Endothelial cell of umbilical vein (primary cell): ENCODE data around the gene HUNK. TPM values are rescaled to one million over a fixed set of nuclear protein-coding genes. Genes with fewer than 3 reads are reported as not detected.

Source experiments
- BruUV-seq: library from RNA; stranded (reverse); fragments of 400-500 nt; replicated peaks from 2 replicates; lab custom pipeline; 2021; lab: Mats Ljungman, UMichigan
- CTCF ChIA-PET: fragments of 300-600, 350-600 bp; sonication (Branson Sonifier 250); formaldehyde crosslinking; loops from one replicate; lab custom pipeline; 2021; ENCODE audit warnings: antibody characterized with exemption, inconsistent platforms; lab: Charles Lee
- POLR2A ChIA-PET: fragments of 300-600, 350-600 bp; sonication (Branson Sonifier 250); formaldehyde crosslinking; loops from one replicate; lab custom pipeline; 2021; ENCODE audit warnings: antibody characterized with exemption, inconsistent platforms; lab: Charles Lee
- DNase-seq: peaks from one replicate; pipeline ENCODE4 v3.0.0-alpha.2; 2011; ENCODE audit warnings: low read depth, low spot score
- FAIRE-seq: peaks from 2 replicates; lab custom pipeline; 2011; peaks lifted over from hg19 to GRCh38; lab: Jason Lieb, UNC
- H2AFZ ChIP-seq: 2 replicates; pipeline ENCODE4 v1.6.0; 2012; ENCODE audit warnings: low read depth, low read length, control low read depth, inconsistent platforms
- H3K27ac ChIP-seq: 2 replicates; pipeline ENCODE4 v1.5.1; 2011; ENCODE audit warnings: low read depth, mild to moderate bottlenecking, control low read depth, low read length, moderate library complexity; ENCODE audit not compliant: insufficient read depth
- H3K27me3 ChIP-seq, 2 experiments: 2 replicates each; pipeline versions ENCODE4 v1.6.0 to v1.6.1; 2011; ENCODE audit warnings: low read length in 2 of 2, mixed read lengths in 1 of 2; ENCODE audit not compliant: control insufficient read depth in 2 of 2, insufficient read depth in 2 of 2
- H3K36me3 ChIP-seq, 2 experiments: 2 replicates in 1 of 2; 3 replicates in 1 of 2; pipeline ENCODE4 v1.5.1; 2011; ENCODE audit warnings: low read length in 2 of 2, mild to moderate bottlenecking in 1 of 2, moderate library complexity in 1 of 2; ENCODE audit not compliant: control insufficient read depth in 2 of 2, insufficient read depth in 2 of 2; ENCODE audit errors: extremely low read depth in 1 of 2
- H3K4me1 ChIP-seq: 3 replicates; pipeline ENCODE4 v1.5.1; 2011; ENCODE audit warnings: mild to moderate bottlenecking, low read length; ENCODE audit not compliant: control insufficient read depth, insufficient read depth; ENCODE audit errors: extremely low read depth
- H3K4me2 ChIP-seq: 2 replicates; pipeline ENCODE4 v1.6.1; 2011; ENCODE audit warnings: low read length, control low read depth, mixed read lengths; ENCODE audit not compliant: insufficient read depth
- H3K4me3 ChIP-seq, 3 experiments: fragments of 200-600 bp in 1 of 3; sonication (generic), shearing (Covaris generic) in 1 of 3; replicated peaks in 1 of 3; 2 replicates each; pipeline ENCODE4 v1.5.1; 2011 to 2016; ENCODE audit warnings: control low read depth in 3 of 3, low read length in 3 of 3, mild to moderate bottlenecking in 2 of 3, inconsistent platforms in 1 of 3, low read depth in 1 of 3, moderate library complexity in 1 of 3; ENCODE audit not compliant: insufficient read depth in 1 of 3
- H3K79me2 ChIP-seq: 2 replicates; pipeline ENCODE4 v1.6.0; 2012; ENCODE audit warnings: low read length, inconsistent platforms; ENCODE audit not compliant: control insufficient read depth, insufficient read depth
- H3K9ac ChIP-seq: replicated peaks from 2 replicates; pipeline ENCODE3; 2011; ENCODE audit warnings: low read length, control low read depth; ENCODE audit not compliant: insufficient read depth; ENCODE audit errors: extremely low read depth
- H3K9me1 ChIP-seq: replicated peaks from 3 replicates; pipeline ENCODE4 v1.6.0; 2011; ENCODE audit warnings: mild to moderate bottlenecking, low read length; ENCODE audit not compliant: control insufficient read depth, insufficient read depth; ENCODE audit errors: extremely low read depth
- H3K9me3 ChIP-seq: replicated peaks from 2 replicates; pipeline ENCODE4 v1.5.1; 2012; ENCODE audit warnings: low read length, inconsistent platforms; ENCODE audit not compliant: control insufficient read depth, insufficient read depth
- H4K20me1 ChIP-seq: replicated peaks from 2 replicates; pipeline ENCODE3; 2011; ENCODE audit warnings: mild to moderate bottlenecking, low read length; ENCODE audit not compliant: control insufficient read depth, insufficient read depth; ENCODE audit errors: extremely low read depth
- EZH2 ChIP-seq: IDR thresholded peaks from 2 replicates; pipeline ENCODE4 v1.6.1; 2012; ENCODE audit warnings: borderline replicate concordance, low read depth, mild to moderate bottlenecking, moderate library complexity, low read length, inconsistent platforms; ENCODE audit not compliant: severe bottlenecking
- FOS ChIP-seq: IDR thresholded peaks from 2 replicates; pipeline ENCODE4 v1.6.1; 2011; ENCODE audit warnings: mild to moderate bottlenecking, low read length, moderate library complexity, borderline replicate concordance; ENCODE audit not compliant: insufficient read depth
- GATA2 ChIP-seq: IDR thresholded peaks from 2 replicates; pipeline ENCODE4 v1.7.0; 2011; ENCODE audit warnings: low read depth, mild to moderate bottlenecking, moderate library complexity, mixed read lengths, low read length; ENCODE audit not compliant: insufficient read length, insufficient read depth
- JUN ChIP-seq: IDR thresholded peaks from 2 replicates; pipeline ENCODE4 v1.6.1; 2011; ENCODE audit warnings: borderline replicate concordance, low read depth; ENCODE audit not compliant: insufficient read length, insufficient read depth
- MYC ChIP-seq: IDR thresholded peaks from one replicate; pipeline ENCODE4 v1.6.1; 2011; ENCODE audit warnings: mild to moderate bottlenecking, low read depth, low read length
- POLR2A ChIP-seq: IDR thresholded peaks from 2 replicates; pipeline ENCODE4 v1.6.1; 2012; ENCODE audit warnings: low read depth, mild to moderate bottlenecking, control low read depth, low read length
- POLR2AphosphoS5 ChIP-seq: IDR thresholded peaks from 2 replicates; pipeline ENCODE4 v1.6.1; 2012; ENCODE audit warnings: low read depth, mild to moderate bottlenecking, control low read depth, low read length, moderate library complexity; ENCODE audit not compliant: insufficient read depth
- dilution Hi-C: fragments of 300-500 bp; cut with MboI; formaldehyde crosslinking; loops from one replicate; pipeline ENCODE4 v1.15.0; 2019; ENCODE audit warnings: low sequenced_read_pairs; ENCODE audit not compliant: extremely low pct_ligation_motif_present
- intact Hi-C: fragments of 100-400 bp; cut with micrococcal nuclease; formaldehyde crosslinking; loops from one replicate; pipeline ENCODE4 v1.10.0; 2022
- polyA plus RNA-seq, 4 experiments: library from polyadenylated mRNA; depleted of rRNA in 3 of 4; stranded (reverse) in 3 of 4; unstranded in 1 of 4; fragments of >200 nt; gene quantifications; 2 replicates each; pipeline versions ENCODE4 v1.2.1 to v1.2.3, GENCODE V29; 2011 to 2012; ENCODE audit warnings: missing spikeins in 1 of 4
- total RNA-seq: library from RNA; stranded (reverse); gene quantifications from 2 replicates; pipeline ENCODE4 v1.2.3, GENCODE V29; 2021
- TF ChIP-seq, protein P1 (sequence below): IDR thresholded peaks from 2 replicates; pipeline ENCODE4 v1.6.1; 2011; ENCODE audit not compliant: insufficient read depth, insufficient read length
- TF ChIP-seq, protein P2 (sequence below), 2 donors: IDR thresholded peaks; 1 replicate in 1 of 2; 2 replicates in 1 of 2; pipeline ENCODE4 v1.5.1; 2011; ENCODE audit warnings: low read length in 2 of 2, mild to moderate bottlenecking in 2 of 2, moderate library complexity in 2 of 2, control low read depth in 1 of 2, inconsistent platforms in 1 of 2, low read depth in 1 of 2; ENCODE audit not compliant: insufficient read depth in 1 of 2; ENCODE audit errors: extremely low read depth in 1 of 2

Gene HUNK
- total and polyA plus RNA-seq, 2 donors (not counting 3 experiments of a cell fraction or from before 2014, with no cell fraction given): not detected

DNA sequence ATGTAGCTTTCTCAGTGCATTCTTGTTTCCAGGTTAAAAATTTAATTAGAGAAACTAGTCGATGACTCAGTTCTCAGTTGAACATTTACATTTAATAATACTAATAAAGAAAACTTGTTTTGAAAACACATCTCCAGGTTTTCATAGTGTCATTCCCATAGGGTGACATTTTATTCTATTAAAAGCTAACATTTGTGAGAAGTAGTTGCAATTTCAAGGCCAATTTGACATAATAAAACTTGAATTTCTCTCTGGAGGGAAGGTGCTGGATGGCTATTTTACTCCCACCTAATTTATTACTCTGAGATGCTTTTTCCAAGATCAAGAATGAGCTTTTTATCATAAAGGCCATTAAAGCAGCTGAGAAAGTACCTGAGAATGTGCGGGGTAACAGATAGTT, 16.6 kb downstream of the HUNK start:
- H3K9me3 ChIP-seq: no peaks in the 10 kb centered on the region
- no peaks in the 10 kb centered on the region for H3K79me2 ChIP-seq
- H3K4me2 ChIP-seq: no peak overlapping the region
- dilution Hi-C loops (no loop called here), intact Hi-C loops (no loop called here)
- H3K4me3 ChIP-seq: no peak overlapping the region
- no peaks in the 10 kb centered on the region for H3K36me3 ChIP-seq
- no peaks in the 10 kb centered on the region for H4K20me1 ChIP-seq
- H3K9ac ChIP-seq: no peak overlapping the region
- no peaks in the 10 kb centered on the region for H3K9me1 ChIP-seq
- H3K4me1 ChIP-seq: no peaks in the 10 kb centered on the region
- DNase-seq: no peak
- BruUV-seq: no TSS peak
- CTCF ChIA-PET: interaction anchor here (1.4 kb wide), 1 partner anchor 369 kb away, joined by 4 read pairs; no protein-coding TSS in a partner anchor
- H2AFZ ChIP-seq: no peak overlapping the region
- TF ChIP-seq, protein P1, sequence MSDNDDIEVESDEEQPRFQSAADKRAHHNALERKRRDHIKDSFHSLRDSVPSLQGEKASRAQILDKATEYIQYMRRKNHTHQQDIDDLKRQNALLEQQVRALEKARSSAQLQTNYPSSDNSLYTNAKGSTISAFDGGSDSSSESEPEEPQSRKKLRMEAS: no peak
- TF ChIP-seq POLR2AphosphoS5 (no peak), POLR2A (no peak), MYC (no peak), JUN (no peak), EZH2 (no peak), GATA2 (no peak), FOS (no peak)
- TF ChIP-seq, protein P2, sequence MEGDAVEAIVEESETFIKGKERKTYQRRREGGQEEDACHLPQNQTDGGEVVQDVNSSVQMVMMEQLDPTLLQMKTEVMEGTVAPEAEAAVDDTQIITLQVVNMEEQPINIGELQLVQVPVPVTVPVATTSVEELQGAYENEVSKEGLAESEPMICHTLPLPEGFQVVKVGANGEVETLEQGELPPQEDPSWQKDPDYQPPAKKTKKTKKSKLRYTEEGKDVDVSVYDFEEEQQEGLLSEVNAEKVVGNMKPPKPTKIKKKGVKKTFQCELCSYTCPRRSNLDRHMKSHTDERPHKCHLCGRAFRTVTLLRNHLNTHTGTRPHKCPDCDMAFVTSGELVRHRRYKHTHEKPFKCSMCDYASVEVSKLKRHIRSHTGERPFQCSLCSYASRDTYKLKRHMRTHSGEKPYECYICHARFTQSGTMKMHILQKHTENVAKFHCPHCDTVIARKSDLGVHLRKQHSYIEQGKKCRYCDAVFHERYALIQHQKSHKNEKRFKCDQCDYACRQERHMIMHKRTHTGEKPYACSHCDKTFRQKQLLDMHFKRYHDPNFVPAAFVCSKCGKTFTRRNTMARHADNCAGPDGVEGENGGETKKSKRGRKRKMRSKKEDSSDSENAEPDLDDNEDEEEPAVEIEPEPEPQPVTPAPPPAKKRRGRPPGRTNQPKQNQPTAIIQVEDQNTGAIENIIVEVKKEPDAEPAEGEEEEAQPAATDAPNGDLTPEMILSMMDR (IDR thresholded peaks at IDR 0.05; ENCODE audit: extremely low read depth in 1 of 2, insufficient read depth in 1 of 2, low read depth in 1 of 2, low read length in 2 of 2): no peak
- no peaks in the 10 kb centered on the region for H3K27me3 ChIP-seq
- POLR2A ChIA-PET: no interaction called here
- FAIRE-seq: no peak
- H3K27ac ChIP-seq: no peak overlapping the region
